HL-60 (cell line): ENCODE measurements around the gene IMPDH1.
A peak's percentile ranks its signal among the peaks of the same experiment; 100 is the strongest.

ENCODE experiments used
- DNase-seq, 2 experiments: peaks; one replicate each; pipeline ENCODE4 v3.0.0-alpha.2; 2010 to 2020; ENCODE audit warnings: low read depth in 1 of 2, low spot score in 1 of 2
- H3K27ac ChIP-seq: fragments of 250-450 bp; sonication (Bioruptor Pico); replicated peaks from 2 replicates; pipeline ENCODE4 v1.5.1; 2020; ENCODE audit warnings: mild to moderate bottlenecking, moderate library complexity
- H3K27me3 ChIP-seq: fragments of 250-450 bp; sonication (Bioruptor Pico); 2 replicates; pipeline ENCODE4 v1.5.1; 2021; ENCODE audit warnings: mild to moderate bottlenecking, moderate library complexity; ENCODE audit not compliant: insufficient read depth, poor library complexity, severe bottlenecking
- H3K4me3 ChIP-seq: replicated peaks from 2 replicates; pipeline ENCODE4 v1.5.1; 2011; ENCODE audit warnings: mild to moderate bottlenecking, control low read depth, low read length; ENCODE audit not compliant: insufficient read depth
- CTCF ChIP-seq: IDR thresholded peaks from one replicate; pipeline ENCODE4 v1.5.1; 2011; ENCODE audit warnings: low read length, control low read depth, inconsistent platforms; ENCODE audit not compliant: insufficient read depth
- GABPA ChIP-seq: IDR thresholded peaks from 2 replicates; pipeline ENCODE4 v1.6.1; 2012; ENCODE audit warnings: low read depth
- POLR2AphosphoS5 ChIP-seq: IDR thresholded peaks from 2 replicates; pipeline ENCODE4 v1.6.1; 2012; ENCODE audit warnings: low read depth
- SPI1 ChIP-seq: IDR thresholded peaks from 2 replicates; pipeline ENCODE4 v1.6.1; 2012; ENCODE audit warnings: low read depth, mild to moderate bottlenecking, borderline replicate concordance
- TF ChIP-seq, protein P1 (sequence below): IDR thresholded peaks from 2 replicates; pipeline ENCODE4 v1.6.1; 2012; ENCODE audit warnings: low read depth; ENCODE audit not compliant: insufficient replicate concordance

The IMPDH1 gene

GRCh38 chr7:128365432-128365831 is 44.4 kb downstream of the IMPDH1 start:
- DNase-seq, result no peak
- H3K27me3 ChIP-seq, result no peaks in the 10 kb centered on the region
- TF ChIP-seq CTCF (no peak), GABPA (no peak), SPI1 (no peak), POLR2AphosphoS5 (no peak)
- TF ChIP-seq, protein P1, sequence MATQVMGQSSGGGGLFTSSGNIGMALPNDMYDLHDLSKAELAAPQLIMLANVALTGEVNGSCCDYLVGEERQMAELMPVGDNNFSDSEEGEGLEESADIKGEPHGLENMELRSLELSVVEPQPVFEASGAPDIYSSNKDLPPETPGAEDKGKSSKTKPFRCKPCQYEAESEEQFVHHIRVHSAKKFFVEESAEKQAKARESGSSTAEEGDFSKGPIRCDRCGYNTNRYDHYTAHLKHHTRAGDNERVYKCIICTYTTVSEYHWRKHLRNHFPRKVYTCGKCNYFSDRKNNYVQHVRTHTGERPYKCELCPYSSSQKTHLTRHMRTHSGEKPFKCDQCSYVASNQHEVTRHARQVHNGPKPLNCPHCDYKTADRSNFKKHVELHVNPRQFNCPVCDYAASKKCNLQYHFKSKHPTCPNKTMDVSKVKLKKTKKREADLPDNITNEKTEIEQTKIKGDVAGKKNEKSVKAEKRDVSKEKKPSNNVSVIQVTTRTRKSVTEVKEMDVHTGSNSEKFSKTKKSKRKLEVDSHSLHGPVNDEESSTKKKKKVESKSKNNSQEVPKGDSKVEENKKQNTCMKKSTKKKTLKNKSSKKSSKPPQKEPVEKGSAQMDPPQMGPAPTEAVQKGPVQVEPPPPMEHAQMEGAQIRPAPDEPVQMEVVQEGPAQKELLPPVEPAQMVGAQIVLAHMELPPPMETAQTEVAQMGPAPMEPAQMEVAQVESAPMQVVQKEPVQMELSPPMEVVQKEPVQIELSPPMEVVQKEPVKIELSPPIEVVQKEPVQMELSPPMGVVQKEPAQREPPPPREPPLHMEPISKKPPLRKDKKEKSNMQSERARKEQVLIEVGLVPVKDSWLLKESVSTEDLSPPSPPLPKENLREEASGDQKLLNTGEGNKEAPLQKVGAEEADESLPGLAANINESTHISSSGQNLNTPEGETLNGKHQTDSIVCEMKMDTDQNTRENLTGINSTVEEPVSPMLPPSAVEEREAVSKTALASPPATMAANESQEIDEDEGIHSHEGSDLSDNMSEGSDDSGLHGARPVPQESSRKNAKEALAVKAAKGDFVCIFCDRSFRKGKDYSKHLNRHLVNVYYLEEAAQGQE, result no peak
- H3K27ac ChIP-seq, result no peak overlapping the region
- no peak overlapping the region for H3K4me3 ChIP-seq

DNA sequence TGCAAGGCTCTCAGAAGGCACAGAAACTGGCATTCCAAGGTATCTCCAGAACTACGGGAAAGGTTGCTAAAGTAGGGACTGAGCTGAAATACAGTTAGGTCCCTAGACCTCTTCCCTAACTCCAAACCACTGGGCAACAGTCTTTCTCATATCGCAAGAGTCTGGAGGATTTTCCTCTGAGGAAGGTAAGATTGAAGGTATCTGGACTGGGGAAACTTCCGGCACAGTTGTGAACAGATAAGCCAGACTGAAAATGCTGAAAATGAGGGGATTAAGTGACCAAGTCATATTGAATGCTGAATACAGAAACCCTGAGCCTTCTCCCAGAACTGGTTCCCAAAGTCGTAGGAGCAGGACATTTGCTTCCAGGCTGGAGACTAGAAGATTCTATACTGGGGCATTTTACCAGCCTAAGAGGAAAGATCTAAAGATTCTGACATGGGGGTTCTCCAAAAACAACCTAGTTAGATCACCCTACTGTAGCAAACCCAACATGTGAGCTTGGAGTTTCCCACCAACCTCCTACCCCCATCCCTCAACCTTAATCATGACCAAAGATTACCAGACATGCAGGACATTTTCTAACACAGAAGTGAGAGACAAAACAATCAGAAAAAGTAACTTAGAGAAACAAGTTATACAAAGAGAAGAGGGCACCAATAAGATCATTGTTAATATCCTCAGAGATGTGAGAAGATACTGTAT is 45.5 kb downstream of the IMPDH1 start:
- TF ChIP-seq GABPA, result no peak
- DNase-seq, result no peak
- H3K27me3 ChIP-seq, result no peaks in the 10 kb centered on the region
- H3K4me3 ChIP-seq, result no peak overlapping the region
- no peak overlapping the region for H3K27ac ChIP-seq

- no peak overlapping the region for H3K27ac ChIP-seq
- H3K27me3 ChIP-seq, result no peaks in the 10 kb centered on the region
- TF ChIP-seq, protein P1, result no peak
- TF ChIP-seq SPI1 (no peak), GABPA (no peak), POLR2AphosphoS5 (no peak), CTCF (no peak)
- H3K4me3 ChIP-seq, result no peak overlapping the region
- DNase-seq, result no peak
Measured at GRCh38 chr7:128363261-128363721, 46.5 kb downstream of the IMPDH1 start.

DNA sequence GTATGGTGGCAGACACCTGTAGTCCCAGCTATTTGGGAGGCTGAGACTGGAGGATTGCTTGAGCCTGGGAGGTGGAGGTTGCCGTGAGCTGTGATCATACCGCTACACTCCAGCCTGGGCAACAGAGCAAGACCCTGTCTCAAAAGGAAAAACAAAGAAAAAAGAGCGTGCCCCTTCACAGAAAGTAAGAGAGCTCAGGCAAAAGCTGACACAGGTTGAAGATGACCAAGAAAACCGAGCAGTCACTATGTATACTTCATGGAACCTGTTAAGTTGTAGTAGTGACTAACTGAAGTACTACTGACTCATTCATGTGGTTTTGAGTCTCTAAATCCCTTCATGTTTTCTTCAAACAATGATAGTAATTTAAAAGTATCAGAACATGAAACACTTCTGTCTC is 47.1 kb downstream of the IMPDH1 start:
- Histone ChIP-seq H3K4me3 (no peak overlapping the region), H3K27me3 (no peaks in the 10 kb centered on the region), H3K27ac (peak overlapping the region; percentile 79)
- TF ChIP-seq POLR2AphosphoS5 (no peak), CTCF (no peak), SPI1 (no peak)
- TF ChIP-seq, protein P1, result no peak
- DNase-seq, result no peak
